NB4 (cell line): ENCODE data around the gene ROBO1.

Experiments used
- DNase-seq: peaks from one replicate; pipeline ENCODE4 v3.0.0; 2010; ENCODE audit warnings: low read depth
- H3K4me3 ChIP-seq: one replicate; pipeline ENCODE4 v1.5.1; 2011; ENCODE audit warnings: mild to moderate bottlenecking, low read depth, low read length, moderate library complexity
- CTCF ChIP-seq: IDR thresholded peaks from one replicate; pipeline ENCODE4 v1.5.1; 2012; ENCODE audit warnings: low read depth, low read length
- MAX ChIP-seq: IDR thresholded peaks from 2 replicates; pipeline ENCODE4 v1.6.1; 2011; ENCODE audit warnings: low read depth, low read length
- MYC ChIP-seq: IDR thresholded peaks from 2 replicates; pipeline ENCODE4 v1.6.1; 2011; ENCODE audit warnings: low read depth, low read length
- POLR2A ChIP-seq: IDR thresholded peaks from 2 replicates; pipeline ENCODE4 v1.6.1; 2011; ENCODE audit warnings: mild to moderate bottlenecking; ENCODE audit not compliant: insufficient read length; ENCODE audit errors: extremely low read depth

The ROBO1 gene

GRCh38 chr3:78565712-78566111 lies 1202.1 kb downstream of the ROBO1 start:
- no peak overlapping the region for H3K4me3 ChIP-seq
- DNase-seq, result no peak
- TF ChIP-seq POLR2A (no peak), MAX (no peak), CTCF (no peak), MYC (no peak)

- TF ChIP-seq MYC, result no peak
- TF ChIP-seq MAX, result no peak
- H3K4me3 ChIP-seq, result no peak overlapping the region
- peak; percentile 11 for DNase-seq
These were observed 1205.5 kb downstream of the ROBO1 start for GRCh38 chr3:78562328-78562727.
